Measurements from ENCODE around the gene USHBP1.
A peak's percentile ranks its signal among the peaks of the same experiment; 100 is the strongest.

USHBP1 gene

GRCh38 chr19:17263712-17264640 lies 569 bp downstream of the USHBP1 start:
- DNase-seq, result no peak

- DNase-seq, result no peak
These were observed 2.0 kb downstream of the USHBP1 start for GRCh38 chr19:17262557-17262956.

- peak; percentile 93 for DNase-seq
These were observed 3.7 kb downstream of the USHBP1 start for GRCh38 chr19:17260842-17261325.

GRCh38 chr19:17259934-17260333 lies 4.6 kb downstream of the USHBP1 start:
- DNase-seq, result no peak

- DNase-seq, result peak; percentile 35
These were observed 5.3 kb downstream of the USHBP1 start for GRCh38 chr19:17259118-17259780.

GRCh38 chr19:17256130-17256529 lies 8.4 kb downstream of the USHBP1 start:
- no peak for DNase-seq

- DNase-seq, result no peak
These were observed 9.4 kb downstream of the USHBP1 start for GRCh38 chr19:17255150-17255621.

- peak; percentile 39 for DNase-seq
These were observed 9.9 kb downstream of the USHBP1 start for GRCh38 chr19:17254636-17255035.

GRCh38 chr19:17249887-17250548 lies 14.5 kb downstream of the USHBP1 start:
- no peak for DNase-seq

- no peak for DNase-seq
These were observed 16.4 kb downstream of the USHBP1 start for GRCh38 chr19:17248011-17248776.

GRCh38 chr19:17246681-17247425 lies 17.7 kb downstream of the USHBP1 start:
- DNase-seq, result peak; percentile 93

GRCh38 chr19:17245535-17245984 lies 19.0 kb downstream of the USHBP1 start, which contains the start of gene NR2F6:
Gene NR2F6 (minus strand): TSS chr19:17245919. CDS start chr19:17245220, 699 bp downstream.
- no peak for DNase-seq

GRCh38 chr19:17244618-17245534 lies 19.7 kb downstream of the USHBP1 start:
- DNase-seq, result peak; percentile 43

GRCh38 chr19:17243830-17244617 lies 20.5 kb downstream of the USHBP1 start:
- DNase-seq, result peak; percentile 66

GRCh38 chr19:17243211-17243829 lies 21.2 kb downstream of the USHBP1 start:
- peak; percentile 24 for DNase-seq

- no peak for DNase-seq
These were observed 21.9 kb downstream of the USHBP1 start for GRCh38 chr19:17242431-17243208.

- no peak for DNase-seq
These were observed 23.6 kb downstream of the USHBP1 start for GRCh38 chr19:17240826-17241399.
